ENCODE results near the gene PTPRG.

- TF ChIP-seq CTCF (conservative IDR thresholded peaks at IDR 0.05; ENCODE audit: low read depth, low read length) (no peak), EZH2 (IDR thresholded peaks at IDR 0.05; ENCODE audit: low read length, unreplicated experiment) (no peak)
These were observed 574.4 kb downstream of the PTPRG start for GRCh38 chr3:62135741-62136140.

All from PC-3 (cell line).